NT2/D1 (cell line): ENCODE data around the gene SEMA4C.

ENCODE experiments used
- YY1 ChIP-seq: IDR thresholded peaks from 2 replicates; pipeline ENCODE4 v1.6.1; 2011; ENCODE audit not compliant: insufficient read length, insufficient read depth
- ZNF274 ChIP-seq: IDR thresholded peaks from 2 replicates; pipeline ENCODE4 v1.6.1; 2011; ENCODE audit warnings: mild to moderate bottlenecking, low read depth, low read length

DNA sequence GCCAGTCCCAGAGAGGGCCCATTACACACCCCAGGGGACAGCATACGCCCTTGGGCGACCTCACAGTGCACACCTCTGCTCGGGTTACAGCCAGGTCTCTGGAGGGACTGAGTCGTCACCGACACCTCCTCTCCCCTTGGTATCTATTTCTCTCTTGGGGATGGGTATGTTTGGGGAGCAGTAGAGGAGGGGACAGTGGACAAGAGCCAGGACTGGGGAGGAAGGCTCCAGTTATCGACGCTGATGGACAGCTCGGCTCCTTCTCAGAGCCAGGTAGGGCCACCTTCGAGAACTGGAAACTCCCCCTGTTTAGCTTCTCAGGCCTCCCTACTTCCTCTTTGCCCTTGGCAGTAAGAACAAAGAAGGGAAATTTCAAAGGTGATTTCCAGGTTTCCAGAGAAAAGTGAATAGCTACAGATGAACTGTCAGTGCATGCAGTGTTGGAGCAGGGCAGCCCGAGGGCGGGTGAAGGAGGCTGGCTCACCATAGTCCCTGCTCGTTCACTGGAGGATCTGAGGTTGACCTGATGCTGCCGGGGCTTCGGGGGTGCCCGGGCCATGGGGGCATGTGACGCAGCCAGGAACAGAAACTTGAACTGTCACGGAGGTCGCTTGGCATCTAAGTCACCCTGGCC lies 4.4 kb upstream of the SEMA4C start:
- TF ChIP-seq ZNF274 (no peak), YY1 (no peak)
